ENCODE measurements around the gene CAPZB.

CAPZB gene

GRCh38 chr1:19371226-19372135, 113.9 kb downstream of the CAPZB start:
- no peak for DNase-seq

- no peak for DNase-seq
Observed at GRCh38 chr1:19370453-19371170, 114.7 kb downstream of the CAPZB start.

GRCh38 chr1:19369396-19370090, 115.8 kb downstream of the CAPZB start:
- DNase-seq: no peak

GRCh38 chr1:19368964-19369363, 116.4 kb downstream of the CAPZB start:
- DNase-seq: no peak

GRCh38 chr1:19368050-19368449, 117.3 kb downstream of the CAPZB start:
- DNase-seq: no peak

- peak in 4 of 51 donors; percentile 10 to 19 (median 10) for DNase-seq
Observed at GRCh38 chr1:19367584-19368041, 117.7 kb downstream of the CAPZB start.

GRCh38 chr1:19366599-19367536, 118.5 kb downstream of the CAPZB start:
- DNase-seq: peak in 5 of 51 donors; percentile 8 to 43 (median 31)

GRCh38 chr1:19365721-19366120, 119.6 kb downstream of the CAPZB start:
- no peak for DNase-seq

- no peak for DNase-seq
Observed at GRCh38 chr1:19363536-19364152, 121.7 kb downstream of the CAPZB start.

- no peak for DNase-seq
Observed at GRCh38 chr1:19361611-19362147, 123.7 kb downstream of the CAPZB start.

- no peak for DNase-seq
Observed at GRCh38 chr1:19360843-19361610, 124.3 kb downstream of the CAPZB start.

GRCh38 chr1:19360432-19360831, 124.9 kb downstream of the CAPZB start:
- no peak for DNase-seq

- no peak for DNase-seq
Observed at GRCh38 chr1:19360016-19360415, 125.3 kb downstream of the CAPZB start.

GRCh38 chr1:19359357-19359756, 126.0 kb downstream of the CAPZB start:
- no peak for DNase-seq

- no peak for DNase-seq
Observed at GRCh38 chr1:19358710-19359109, 126.6 kb downstream of the CAPZB start.

GRCh38 chr1:19357299-19357986, 127.9 kb downstream of the CAPZB start:
- no peak for DNase-seq

- no peak for DNase-seq
Observed at GRCh38 chr1:19356266-19356665, 129.1 kb downstream of the CAPZB start.

- DNase-seq: no peak
Observed at GRCh38 chr1:19354531-19354981, 130.8 kb downstream of the CAPZB start.
